Measurements from ENCODE around the gene NEXMIF. TPM values are rescaled to one million over a fixed set of nuclear protein-coding genes. Genes with fewer than 3 reads are reported as not detected.

The NEXMIF gene
- polyA plus RNA-seq, 1 donor from 2014 or later, result 12.8 TPM

DNA sequence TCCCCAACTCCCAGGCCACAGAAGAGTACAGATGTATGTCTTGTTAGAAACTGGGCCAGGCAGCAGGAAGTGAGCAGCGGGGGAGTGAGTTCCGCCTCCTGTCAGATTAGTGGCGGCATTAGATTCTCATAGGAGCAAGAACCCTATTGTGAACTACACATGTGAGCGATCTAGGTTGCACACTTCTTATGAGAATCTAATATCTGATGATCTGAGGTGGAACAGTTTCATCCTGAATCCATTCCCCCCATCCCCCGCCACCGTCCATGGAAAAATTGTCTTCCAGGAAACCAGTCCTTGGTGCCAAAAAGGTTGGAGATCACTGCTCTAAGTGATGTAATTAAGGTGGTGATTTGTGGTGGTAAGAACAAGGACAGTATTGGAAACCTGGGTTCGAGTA, 24.5 kb upstream of the NEXMIF start:
- no peak overlapping the region for H3K4me3 ChIP-seq (ENCODE audit: low read length)
- no peak overlapping the region for H3K27ac ChIP-seq (ENCODE audit: low read length)
- H2AFZ ChIP-seq (ENCODE audit: low read depth, low read length), result no peak overlapping the region
- no peaks in the 10 kb centered on the region for H3K9me2 ChIP-seq (ENCODE audit: insufficient read depth, low read length)
- no peak overlapping the region for H3K4me2 ChIP-seq (ENCODE audit: low read length)
- H4K20me1 ChIP-seq (ENCODE audit: insufficient read depth), result no peaks in the 10 kb centered on the region
- TF ChIP-seq CTCF (IDR thresholded peaks at IDR 0.05; ENCODE audit: poor library complexity, severe bottlenecking) (no peak), EZH2 (IDR thresholded peaks at IDR 0.05; ENCODE audit: borderline replicate concordance, insufficient read depth, low read length, poor library complexity, severe bottlenecking) (no peak), TAF1 (IDR thresholded peaks at IDR 0.05; ENCODE audit: low read depth) (no peak), MXI1 (conservative IDR thresholded peaks at IDR 0.05; ENCODE audit: poor library complexity, severe bottlenecking) (no peak), RAD21 (conservative IDR thresholded peaks at IDR 0.05) (no peak), POLR2AphosphoS5 (IDR thresholded peaks at IDR 0.05) (no peak), EP300 (conservative IDR thresholded peaks at IDR 0.05; ENCODE audit: poor library complexity, severe bottlenecking) (no peak), REST (IDR thresholded peaks at IDR 0.05; ENCODE audit: borderline replicate concordance) (no peak), SMC3 (conservative IDR thresholded peaks at IDR 0.05; ENCODE audit: poor library complexity) (no peak)
- H3K27me3 ChIP-seq (ENCODE audit: insufficient read depth, low read depth, low read length), result no peaks in the 10 kb centered on the region
- H3K9ac ChIP-seq (ENCODE audit: low read length), result no peak overlapping the region
- H3K9me3 ChIP-seq (ENCODE audit: low read length), result no peaks in the 10 kb centered on the region
- H3K79me2 ChIP-seq (replicated peaks; ENCODE audit: insufficient read depth, low read length), result no peaks in the 10 kb centered on the region
- no peaks in the 10 kb centered on the region for H3F3A ChIP-seq (ENCODE audit: insufficient read depth, low read length, poor library complexity, severe bottlenecking)
- H3K36me3 ChIP-seq (ENCODE audit: insufficient read depth, low read length), result no peaks in the 10 kb centered on the region

DNA sequence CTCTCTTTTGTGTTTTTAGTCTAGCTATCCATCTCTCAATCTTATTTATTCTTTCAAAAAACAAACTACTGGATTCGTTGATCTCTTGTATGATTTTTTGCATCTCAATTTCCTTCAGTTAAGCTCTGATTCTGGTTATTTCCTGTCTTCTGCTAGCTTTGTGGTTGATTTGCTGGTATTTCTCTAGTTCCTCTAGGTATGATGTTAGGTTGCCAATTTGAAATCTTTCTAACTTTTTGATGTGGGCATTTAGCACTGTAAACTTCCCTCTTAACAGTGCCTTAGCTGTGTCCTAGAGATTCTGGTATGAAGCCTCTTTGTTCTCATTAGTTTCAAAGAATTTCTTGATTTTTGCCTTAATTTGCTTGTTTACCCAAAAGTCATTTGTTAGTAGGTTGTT, 15.2 kb upstream of the NEXMIF start:
- no peak overlapping the region for H3K4me2 ChIP-seq (ENCODE audit: low read length)
- H3K27ac ChIP-seq (ENCODE audit: low read length), result no peak overlapping the region
- H3K9me3 ChIP-seq (ENCODE audit: low read length), result no peaks in the 10 kb centered on the region
- H3K27me3 ChIP-seq (ENCODE audit: insufficient read depth, low read depth, low read length), result no peaks in the 10 kb centered on the region
- no peaks in the 10 kb centered on the region for H3K79me2 ChIP-seq (replicated peaks; ENCODE audit: insufficient read depth, low read length)
- no peak overlapping the region for H3K4me3 ChIP-seq (ENCODE audit: low read length)
- H2AFZ ChIP-seq (ENCODE audit: low read depth, low read length), result no peak overlapping the region
- TF ChIP-seq CTCF (IDR thresholded peaks at IDR 0.05; ENCODE audit: poor library complexity, severe bottlenecking) (no peak), RAD21 (conservative IDR thresholded peaks at IDR 0.05) (no peak), POLR2AphosphoS5 (IDR thresholded peaks at IDR 0.05) (no peak), EP300 (conservative IDR thresholded peaks at IDR 0.05; ENCODE audit: poor library complexity, severe bottlenecking) (no peak), REST (IDR thresholded peaks at IDR 0.05; ENCODE audit: borderline replicate concordance) (no peak), MXI1 (conservative IDR thresholded peaks at IDR 0.05; ENCODE audit: poor library complexity, severe bottlenecking) (no peak), TAF1 (IDR thresholded peaks at IDR 0.05; ENCODE audit: low read depth) (no peak), EZH2 (IDR thresholded peaks at IDR 0.05; ENCODE audit: borderline replicate concordance, insufficient read depth, low read length, poor library complexity, severe bottlenecking) (no peak), SMC3 (conservative IDR thresholded peaks at IDR 0.05; ENCODE audit: poor library complexity) (no peak)
- H3K9ac ChIP-seq (ENCODE audit: low read length), result no peak overlapping the region
- H4K20me1 ChIP-seq (ENCODE audit: insufficient read depth), result no peaks in the 10 kb centered on the region
- H3F3A ChIP-seq (ENCODE audit: insufficient read depth, low read length, poor library complexity, severe bottlenecking), result no peaks in the 10 kb centered on the region
- H3K36me3 ChIP-seq (ENCODE audit: insufficient read depth, low read length), result no peaks in the 10 kb centered on the region
- no peaks in the 10 kb centered on the region for H3K9me2 ChIP-seq (ENCODE audit: insufficient read depth, low read length)

Data from neural cell (in vitro differentiated cells).